Gastrocnemius medialis (tissue), 4 donors: Measurements from ENCODE around the gene SHLD1. TPM values are rescaled to one million over a fixed set of nuclear protein-coding genes. Genes with fewer than 3 reads are reported as not detected.
A peak's percentile ranks its signal among the peaks of the same experiment; 100 is the strongest.

Source experiments
- ATAC-seq, 2 donors: fragments of 150-250 bp; one replicate each; pipeline ENCODE4 v1.9.1; 2016
- DNase-seq, 2 donors: peaks; one replicate each; pipeline ENCODE4 v3.0.0-alpha.2; 2019
- H3K27ac ChIP-seq, 4 donors: fragments of 200-600 bp; sonication (generic); 1 replicate in 1 of 4; 2 replicates in 3 of 4; pipeline ENCODE4 v1.5.1; 2016 to 2018; ENCODE audit warnings: mild to moderate bottlenecking in 2 of 4, moderate library complexity in 1 of 4
- H3K27me3 ChIP-seq, 3 donors: fragments of 200-600 bp; sonication (generic) in 2 of 3; 1 replicate in 1 of 3; 2 replicates in 2 of 3; pipeline versions ENCODE4 v1.5.1 to v1.6.0; 2016 to 2019; ENCODE audit warnings: mild to moderate bottlenecking in 1 of 3, moderate library complexity in 1 of 3
- H3K36me3 ChIP-seq, 2 donors: fragments of 200-600 bp; sonication (generic) in 1 of 2; one replicate each; pipeline ENCODE4 v1.5.1; 2017 to 2018
- H3K4me1 ChIP-seq, 2 donors: fragments of 200-600 bp; sonication (generic) in 1 of 2; one replicate each; pipeline ENCODE4 v1.5.1; 2016 to 2017; ENCODE audit warnings: mild to moderate bottlenecking in 2 of 2
- H3K4me3 ChIP-seq, 4 donors: fragments of 200-600 bp; sonication (generic) in 3 of 4; 1 replicate in 1 of 4; 2 replicates in 3 of 4; pipeline ENCODE4 v1.5.1; 2016 to 2019; ENCODE audit warnings: mild to moderate bottlenecking in 2 of 4
- H3K9me3 ChIP-seq, 3 donors: fragments of 200-600 bp; sonication (generic) in 2 of 3; 1 replicate in 1 of 3; 2 replicates in 2 of 3; pipeline ENCODE4 v1.5.1; 2016 to 2019
- POLR2A ChIP-seq, 2 donors: fragments of 450-650 bp; IDR thresholded peaks; one replicate each; pipeline ENCODE4 v1.6.1; 2017; ENCODE audit warnings: antibody characterized with exemption in 2 of 2, mild to moderate bottlenecking in 2 of 2, moderate library complexity in 2 of 2
- in situ Hi-C, 4 donors: fragments of 200-750 bp; cut with MboI; loops; one replicate each; pipeline versions ENCODE4 v1.15.0 to v1.8.0; 2017; ENCODE audit warnings: low sequenced_read_pairs in 4 of 4
- intact Hi-C: fragments of 100-400 bp; cut with DNase I; formaldehyde crosslinking; loops from one replicate; pipeline ENCODE4 v1.15.1; 2023; ENCODE audit warnings: low total_unique reads
- total RNA-seq, 4 donors: library from RNA; depleted of rRNA; stranded (reverse); fragments of >200 nt; gene quantifications; one replicate each; pipeline versions ENCODE4 v1.1.0 to v1.2.3, GENCODE V29; 2016
- TF ChIP-seq, protein P1 (sequence below), 5 experiments: fragments of 450-650 bp in 3 of 5; fragments of 200-600 bp in 2 of 5; sonication (generic) in 2 of 5; IDR thresholded peaks in 4 of 5; conservative IDR thresholded peaks in 1 of 5; 1 replicate in 4 of 5; 2 replicates in 1 of 5; pipeline ENCODE4 v1.5.1; 2016 to 2019; ENCODE audit warnings: antibody characterized with exemption in 5 of 5, mild to moderate bottlenecking in 3 of 5, moderate library complexity in 3 of 5

Gene SHLD1
- total RNA-seq, 4 donors from 2014 or later, result 5.4 to 7.1 (median 5.8) TPM

GRCh38 chr20:5710551-5710950 lies 39.6 kb upstream of the SHLD1 start:
- Histone ChIP-seq H3K36me3 (no peaks in the 10 kb centered on the region), H3K4me1 (peaks cover 0 to 8% of the 10 kb centered on the region in 2 donors), H3K27ac (no peak overlapping the region), H3K9me3 (no peaks in the 10 kb centered on the region), H3K4me3 (no peak overlapping the region), H3K27me3 (no peaks in the 10 kb centered on the region)
- in situ Hi-C loops (no loop called here), intact Hi-C loops (no loop called here)
- TF ChIP-seq, protein P1, sequence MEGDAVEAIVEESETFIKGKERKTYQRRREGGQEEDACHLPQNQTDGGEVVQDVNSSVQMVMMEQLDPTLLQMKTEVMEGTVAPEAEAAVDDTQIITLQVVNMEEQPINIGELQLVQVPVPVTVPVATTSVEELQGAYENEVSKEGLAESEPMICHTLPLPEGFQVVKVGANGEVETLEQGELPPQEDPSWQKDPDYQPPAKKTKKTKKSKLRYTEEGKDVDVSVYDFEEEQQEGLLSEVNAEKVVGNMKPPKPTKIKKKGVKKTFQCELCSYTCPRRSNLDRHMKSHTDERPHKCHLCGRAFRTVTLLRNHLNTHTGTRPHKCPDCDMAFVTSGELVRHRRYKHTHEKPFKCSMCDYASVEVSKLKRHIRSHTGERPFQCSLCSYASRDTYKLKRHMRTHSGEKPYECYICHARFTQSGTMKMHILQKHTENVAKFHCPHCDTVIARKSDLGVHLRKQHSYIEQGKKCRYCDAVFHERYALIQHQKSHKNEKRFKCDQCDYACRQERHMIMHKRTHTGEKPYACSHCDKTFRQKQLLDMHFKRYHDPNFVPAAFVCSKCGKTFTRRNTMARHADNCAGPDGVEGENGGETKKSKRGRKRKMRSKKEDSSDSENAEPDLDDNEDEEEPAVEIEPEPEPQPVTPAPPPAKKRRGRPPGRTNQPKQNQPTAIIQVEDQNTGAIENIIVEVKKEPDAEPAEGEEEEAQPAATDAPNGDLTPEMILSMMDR (IDR thresholded peaks at IDR 0.05 in 4 of 5, conservative IDR thresholded peaks at IDR 0.05 in 1 of 5), result no peak
- no peak for TF ChIP-seq POLR2A (IDR thresholded peaks at IDR 0.05)
- peak in 1 of 2 donors; percentile 78 for ATAC-seq
- no peak for DNase-seq

- H3K9me3 ChIP-seq, result no peaks in the 10 kb centered on the region
- TF ChIP-seq, protein P1 (IDR thresholded peaks at IDR 0.05 in 4 of 5, conservative IDR thresholded peaks at IDR 0.05 in 1 of 5), result no peak
- no peak for TF ChIP-seq POLR2A (IDR thresholded peaks at IDR 0.05)
- H3K27ac ChIP-seq, result no peak overlapping the region
- intact Hi-C loops (loop anchor here (5.0 kb wide), 1 partner anchor 38 kb away; the partner anchor contains the start of gene SHLD1), in situ Hi-C loops (no loop called here)
- H3K4me1 ChIP-seq, result peaks cover 10 to 11% of the 10 kb centered on the region in 2 donors
- no peaks in the 10 kb centered on the region for H3K27me3 ChIP-seq
- H3K36me3 ChIP-seq, result no peaks in the 10 kb centered on the region
- H3K4me3 ChIP-seq, result no peak overlapping the region
- DNase-seq (no peak), ATAC-seq (peak; percentile 19 to 25)
Observed at GRCh38 chr20:5714261-5715041, 35.8 kb upstream of the SHLD1 start.

- H3K9me3 ChIP-seq, result no peaks in the 10 kb centered on the region
- intact Hi-C loops, result loop anchor here (5.0 kb wide), 1 partner anchor 37 kb away; the partner anchor contains the start of gene SHLD1
- H3K4me1 ChIP-seq, result peaks cover 10 to 11% of the 10 kb centered on the region in 2 donors
- ATAC-seq (no peak), DNase-seq (no peak)
- no peaks in the 10 kb centered on the region for H3K36me3 ChIP-seq
- TF ChIP-seq POLR2A (IDR thresholded peaks at IDR 0.05), result no peak
- TF ChIP-seq, protein P1 (IDR thresholded peaks at IDR 0.05 in 4 of 5, conservative IDR thresholded peaks at IDR 0.05 in 1 of 5), result no peak
- no peaks in the 10 kb centered on the region for H3K27me3 ChIP-seq
- no peak overlapping the region for H3K4me3 ChIP-seq
- in situ Hi-C loops, result no loop called here
- H3K27ac ChIP-seq, result no peak overlapping the region
Observed at GRCh38 chr20:5715071-5715841, 34.9 kb upstream of the SHLD1 start.

GRCh38 chr20:5716953-5717352 lies 33.2 kb upstream of the SHLD1 start:
- H3K27me3 ChIP-seq, result no peaks in the 10 kb centered on the region
- in situ Hi-C loops (no loop called here), intact Hi-C loops (loop anchor here (5.0 kb wide), 1 partner anchor 35 kb away; the partner anchor contains the start of gene SHLD1)
- peaks cover 7 to 10% of the 10 kb centered on the region in 2 donors for H3K4me1 ChIP-seq
- no peak overlapping the region for H3K4me3 ChIP-seq
- ATAC-seq (no peak), DNase-seq (no peak)
- H3K9me3 ChIP-seq, result no peaks in the 10 kb centered on the region
- no peak overlapping the region for H3K27ac ChIP-seq
- no peaks in the 10 kb centered on the region for H3K36me3 ChIP-seq
- TF ChIP-seq POLR2A (IDR thresholded peaks at IDR 0.05), result no peak
- TF ChIP-seq, protein P1 (IDR thresholded peaks at IDR 0.05 in 4 of 5, conservative IDR thresholded peaks at IDR 0.05 in 1 of 5), result no peak
